Retinal pigment epithelial cell (primary cell): ENCODE results near the gene PAN2.
A peak's percentile ranks its signal among the peaks of the same experiment; 100 is the strongest.

Source experiments
- DNase-seq: peaks from one replicate; pipeline ENCODE4 v3.0.0-alpha.2; 2010; ENCODE audit warnings: low read depth
- H3K4me3 ChIP-seq: 2 replicates; pipeline ENCODE4 v1.5.1; 2011; ENCODE audit warnings: mild to moderate bottlenecking, low read length, control low read depth, moderate library complexity
- CTCF ChIP-seq: conservative IDR thresholded peaks from 2 replicates; pipeline ENCODE4 v1.5.1; 2011; ENCODE audit warnings: low read depth, low read length, control low read depth, inconsistent platforms

PAN2 gene

GRCh38 chr12:56266693-56267442 is 66.9 kb downstream of the PAN2 start, which contains the start of gene COQ10A:
Gene COQ10A (plus strand): TSS chr12:56266942. CDS start chr12:56267119, 177 bp downstream.
- peak; percentile 77 for TF ChIP-seq CTCF
- DNase-seq = peak; percentile 51
- peak within 1 kb of the TSS; percentile 79 for H3K4me3 ChIP-seq
